Nephron (organoid): ENCODE data around the gene EID3.

Experiments used
- H3K27ac Mint-ChIP-seq, 3 experiments: 2 replicates each; pipeline ENCODE4 v1.8.0; 2020; ENCODE audit warnings: mixed read lengths in 3 of 3, mild to moderate bottlenecking in 2 of 3, moderate library complexity in 1 of 3
- H3K27me3 Mint-ChIP-seq: 2 replicates; pipeline ENCODE4 v1.8.0; 2021; ENCODE audit warnings: low read depth, mild to moderate bottlenecking, moderate library complexity, mixed read lengths
- H3K36me3 Mint-ChIP-seq: 2 replicates; pipeline ENCODE4 v1.8.0; 2020; ENCODE audit warnings: low read depth, mixed read lengths
- H3K4me1 Mint-ChIP-seq: 2 replicates; pipeline ENCODE4 v1.8.0; 2020; ENCODE audit warnings: mixed read lengths
- H3K4me3 Mint-ChIP-seq, 3 experiments: 2 replicates each; pipeline ENCODE4 v1.8.0; 2020; ENCODE audit warnings: mild to moderate bottlenecking in 3 of 3, mixed read lengths in 3 of 3, moderate library complexity in 2 of 3
- H3K9me3 Mint-ChIP-seq: 2 replicates; pipeline ENCODE4 v1.8.0; 2020; ENCODE audit warnings: mixed read lengths
- CTCF ChIP-seq, 3 experiments: fragments of 200-600 bp; sonication (generic); IDR thresholded peaks; one replicate each; pipeline ENCODE4 v1.5.0; 2021; ENCODE audit warnings: antibody characterized with exemption in 3 of 3; ENCODE audit not compliant: unreplicated experiment in 3 of 3

Gene EID3

GRCh38 chr12:104334581-104334980 is 31.0 kb downstream of the EID3 start:
- peaks cover 3% of the 10 kb centered on the region for H3K4me1 Mint-ChIP-seq
- H3K9me3 Mint-ChIP-seq: no peaks in the 10 kb centered on the region
- no peak overlapping the region for H3K4me3 Mint-ChIP-seq
- peaks cover 33% of the 10 kb centered on the region for H3K36me3 Mint-ChIP-seq
- TF ChIP-seq CTCF (IDR thresholded peaks at IDR 0.05; ENCODE audit: unreplicated experiment in 3 of 3): no peak
- no peaks in the 10 kb centered on the region for H3K27me3 Mint-ChIP-seq
- no peak overlapping the region for H3K27ac Mint-ChIP-seq

- Mint-ChIP-seq H3K27ac (no peak overlapping the region), H3K4me1 (peaks cover 18% of the 10 kb centered on the region), H3K36me3 (peaks cover 43% of the 10 kb centered on the region), H3K4me3 (no peak overlapping the region), H3K9me3 (no peaks in the 10 kb centered on the region), H3K27me3 (no peaks in the 10 kb centered on the region)
- TF ChIP-seq CTCF (IDR thresholded peaks at IDR 0.05; ENCODE audit: unreplicated experiment in 3 of 3): no peak
Measured at GRCh38 chr12:104336115-104336514, 32.6 kb downstream of the EID3 start.

- H3K9me3 Mint-ChIP-seq: no peaks in the 10 kb centered on the region
- no peak overlapping the region for H3K4me3 Mint-ChIP-seq
- peaks cover 20% of the 10 kb centered on the region for H3K4me1 Mint-ChIP-seq
- TF ChIP-seq CTCF (IDR thresholded peaks at IDR 0.05; ENCODE audit: unreplicated experiment in 3 of 3): no peak
- H3K27ac Mint-ChIP-seq: no peak overlapping the region
- H3K27me3 Mint-ChIP-seq: no peaks in the 10 kb centered on the region
- H3K36me3 Mint-ChIP-seq: peaks cover 50% of the 10 kb centered on the region
Measured at GRCh38 chr12:104337030-104337558, 33.6 kb downstream of the EID3 start.

GRCh38 chr12:104339663-104340062 is 36.1 kb downstream of the EID3 start:
- peaks cover 20% of the 10 kb centered on the region for H3K4me1 Mint-ChIP-seq
- peak overlapping the region in 2 of 3 experiments; percentile 63 to 86 for H3K27ac Mint-ChIP-seq
- H3K27me3 Mint-ChIP-seq: no peaks in the 10 kb centered on the region
- H3K4me3 Mint-ChIP-seq: no peak overlapping the region
- no peak for TF ChIP-seq CTCF (IDR thresholded peaks at IDR 0.05; ENCODE audit: unreplicated experiment in 3 of 3)
- peaks cover 55% of the 10 kb centered on the region for H3K36me3 Mint-ChIP-seq
- H3K9me3 Mint-ChIP-seq: no peaks in the 10 kb centered on the region

- H3K27me3 Mint-ChIP-seq: no peaks in the 10 kb centered on the region
- H3K4me1 Mint-ChIP-seq: peaks cover 20% of the 10 kb centered on the region
- peaks cover 52% of the 10 kb centered on the region for H3K36me3 Mint-ChIP-seq
- no peak for TF ChIP-seq CTCF (IDR thresholded peaks at IDR 0.05; ENCODE audit: unreplicated experiment in 3 of 3)
- no peaks in the 10 kb centered on the region for H3K9me3 Mint-ChIP-seq
- H3K27ac Mint-ChIP-seq: peak overlapping the region in 2 of 3 experiments; percentile 81 to 86
- H3K4me3 Mint-ChIP-seq: no peak overlapping the region
Measured at GRCh38 chr12:104340177-104340576, 36.6 kb downstream of the EID3 start.

GRCh38 chr12:104340925-104341611 is 37.5 kb downstream of the EID3 start:
- H3K4me3 Mint-ChIP-seq: no peak overlapping the region

More at GRCh38 chr12:104340925-104341611, 37.5 kb downstream of the EID3 start:
- Mint-ChIP-seq H3K36me3 (peaks cover 56% of the 10 kb centered on the region), H3K9me3 (no peaks in the 10 kb centered on the region), H3K27ac (peak overlapping the region in 1 of 3 experiments; percentile 86), H3K27me3 (no peaks in the 10 kb centered on the region), H3K4me1 (peaks cover 20% of the 10 kb centered on the region)
- TF ChIP-seq CTCF (IDR thresholded peaks at IDR 0.05; ENCODE audit: unreplicated experiment in 3 of 3): no peak
